ENCODE measurements around the gene RNU7-1.

RNU7-1 gene

GRCh38 chr12:6937481-6938352 lies 5.9 kb upstream of the RNU7-1 start:
- peak; percentile 95 for DNase-seq (ENCODE audit: low spot score)

- no peak for DNase-seq (ENCODE audit: low spot score)
Measured at GRCh38 chr12:6938353-6939190, 5.0 kb upstream of the RNU7-1 start.

GRCh38 chr12:6939191-6939540 lies 4.5 kb upstream of the RNU7-1 start:
- no peak for DNase-seq (ENCODE audit: low spot score)

- DNase-seq (ENCODE audit: low spot score): no peak
Measured at GRCh38 chr12:6941267-6941666, 2.3 kb upstream of the RNU7-1 start.

- no peak for DNase-seq (ENCODE audit: low spot score)
Measured at GRCh38 chr12:6941782-6942181, 1.8 kb upstream of the RNU7-1 start.

GRCh38 chr12:6942331-6942665 lies 1.3 kb upstream of the RNU7-1 start:
- no peak for DNase-seq (ENCODE audit: low spot score)

GRCh38 chr12:6943389-6943721 lies 261 bp upstream of the RNU7-1 start:
- DNase-seq (ENCODE audit: low spot score): peak; percentile 92

- DNase-seq (ENCODE audit: low spot score): peak; percentile 90
Measured at GRCh38 chr12:6944381-6945186, 968 bp downstream of the RNU7-1 start.

GRCh38 chr12:6945613-6946012 lies 2.0 kb downstream of the RNU7-1 start:
- no peak for DNase-seq (ENCODE audit: low spot score)

- DNase-seq (ENCODE audit: low spot score): peak; percentile 60
Measured at GRCh38 chr12:6946033-6946919, 2.7 kb downstream of the RNU7-1 start.

GRCh38 chr12:6946920-6947374 lies 3.3 kb downstream of the RNU7-1 start:
- DNase-seq (ENCODE audit: low spot score): no peak

GRCh38 chr12:6947615-6948014 lies 4.0 kb downstream of the RNU7-1 start:
- no peak for DNase-seq (ENCODE audit: low spot score)

- peak; percentile 52 for DNase-seq (ENCODE audit: low spot score)
Measured at GRCh38 chr12:6948873-6949594, 5.4 kb downstream of the RNU7-1 start.

- peak; percentile 40 for DNase-seq (ENCODE audit: low spot score)
Measured at GRCh38 chr12:6950401-6950801, 6.8 kb downstream of the RNU7-1 start.

GRCh38 chr12:6950811-6951540 lies 7.4 kb downstream of the RNU7-1 start, which contains the start of gene PTPN6:
PTPN6 (plus strand) TSS chr12:6951356; CDS start chr12:6951513, 157 bp downstream.
- DNase-seq (ENCODE audit: low spot score): peak; percentile 62

GRCh38 chr12:6951551-6952120 lies 8.0 kb downstream of the RNU7-1 start:
- DNase-seq (ENCODE audit: low spot score): peak; percentile 41

GRCh38 chr12:6952121-6952862 lies 8.7 kb downstream of the RNU7-1 start:
- DNase-seq (ENCODE audit: low spot score): no peak

GRCh38 chr12:6952863-6953441 lies 9.3 kb downstream of the RNU7-1 start:
- DNase-seq (ENCODE audit: low spot score): no peak

Measured in CD4-positive, alpha-beta T cell treated with Interleukin-2 at 100 ng/mL for 4 hours (primary cell).